ENCODE measurements around the gene PBX3.

The PBX3 gene

GRCh38 chr9:125982798-125983406 is 235.7 kb downstream of the PBX3 start:
- DNase-seq (ENCODE audit: low read depth) = no peak

GRCh38 chr9:125983681-125984080 is 236.5 kb downstream of the PBX3 start:
- no peak for DNase-seq (ENCODE audit: low read depth)

GRCh38 chr9:125984461-125984860 is 237.3 kb downstream of the PBX3 start:
- DNase-seq (ENCODE audit: low read depth) = no peak

GRCh38 chr9:125985142-125985997 is 238.2 kb downstream of the PBX3 start:
- DNase-seq (ENCODE audit: low read depth) = no peak

- no peak for DNase-seq (ENCODE audit: low read depth)
These were observed 239.0 kb downstream of the PBX3 start for GRCh38 chr9:125985998-125986655.

- DNase-seq (ENCODE audit: low read depth) = no peak
These were observed 239.8 kb downstream of the PBX3 start for GRCh38 chr9:125986966-125987365.

- DNase-seq (ENCODE audit: low read depth) = no peak
These were observed 240.2 kb downstream of the PBX3 start for GRCh38 chr9:125987420-125987819.

- DNase-seq (ENCODE audit: low read depth) = no peak
These were observed 241.4 kb downstream of the PBX3 start for GRCh38 chr9:125988479-125989050.

GRCh38 chr9:125989090-125989501 is 241.9 kb downstream of the PBX3 start:
- DNase-seq (ENCODE audit: low read depth) = no peak

- no peak for DNase-seq (ENCODE audit: low read depth)
These were observed 242.5 kb downstream of the PBX3 start for GRCh38 chr9:125989524-125990180.

- DNase-seq (ENCODE audit: low read depth) = no peak
These were observed 243.1 kb downstream of the PBX3 start for GRCh38 chr9:125990186-125990792.

- no peak for DNase-seq (ENCODE audit: low read depth)
These were observed 243.6 kb downstream of the PBX3 start for GRCh38 chr9:125990793-125991220.

- no peak for DNase-seq (ENCODE audit: low read depth)
These were observed 244.8 kb downstream of the PBX3 start for GRCh38 chr9:125991886-125992529.

- no peak for DNase-seq (ENCODE audit: low read depth)
These were observed 245.4 kb downstream of the PBX3 start for GRCh38 chr9:125992557-125992956.

- no peak for DNase-seq (ENCODE audit: low read depth)
These were observed 246.3 kb downstream of the PBX3 start for GRCh38 chr9:125993466-125993865.

- no peak for DNase-seq (ENCODE audit: low read depth)
These were observed 247.1 kb downstream of the PBX3 start for GRCh38 chr9:125994066-125994943.

GRCh38 chr9:125995006-125995405 is 247.8 kb downstream of the PBX3 start:
- no peak for DNase-seq (ENCODE audit: low read depth)

GRCh38 chr9:125995706-125996105 is 248.5 kb downstream of the PBX3 start:
- no peak for DNase-seq (ENCODE audit: low read depth)

- DNase-seq (ENCODE audit: low read depth) = no peak
These were observed 249.6 kb downstream of the PBX3 start for GRCh38 chr9:125996791-125997190.

GRCh38 chr9:125997196-125997823 is 250.1 kb downstream of the PBX3 start:
- DNase-seq (ENCODE audit: low read depth) = no peak
